GM19193 (cell line): Measurements from ENCODE around the gene TM9SF4.

Experiments
- POLR2A ChIP-seq: IDR thresholded peaks from 4 replicates; pipeline ENCODE4 v1.6.1; 2011; ENCODE audit not compliant: insufficient read depth, insufficient read length; ENCODE audit errors: extremely low read depth

The TM9SF4 gene

DNA sequence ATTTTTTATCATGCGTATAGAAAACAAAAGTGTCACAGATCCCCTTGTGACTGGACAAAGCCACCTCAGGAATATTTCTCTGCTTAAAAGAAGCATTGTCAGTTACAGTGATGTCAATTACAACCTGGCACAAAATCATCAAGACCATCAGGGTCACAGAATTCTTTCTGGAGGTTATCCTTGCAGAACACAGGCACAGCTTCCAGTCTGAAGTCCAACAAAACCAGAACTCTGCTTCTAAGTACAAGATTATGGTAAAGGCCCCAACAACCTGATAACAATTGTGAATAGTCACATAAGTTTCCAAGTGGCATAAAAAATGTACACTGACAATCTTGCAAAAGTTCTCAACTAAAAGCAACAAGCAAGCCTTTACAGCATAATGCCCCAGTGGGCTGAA lies 77.0 kb downstream of the TM9SF4 start:
- TF ChIP-seq POLR2A, result no peak

DNA sequence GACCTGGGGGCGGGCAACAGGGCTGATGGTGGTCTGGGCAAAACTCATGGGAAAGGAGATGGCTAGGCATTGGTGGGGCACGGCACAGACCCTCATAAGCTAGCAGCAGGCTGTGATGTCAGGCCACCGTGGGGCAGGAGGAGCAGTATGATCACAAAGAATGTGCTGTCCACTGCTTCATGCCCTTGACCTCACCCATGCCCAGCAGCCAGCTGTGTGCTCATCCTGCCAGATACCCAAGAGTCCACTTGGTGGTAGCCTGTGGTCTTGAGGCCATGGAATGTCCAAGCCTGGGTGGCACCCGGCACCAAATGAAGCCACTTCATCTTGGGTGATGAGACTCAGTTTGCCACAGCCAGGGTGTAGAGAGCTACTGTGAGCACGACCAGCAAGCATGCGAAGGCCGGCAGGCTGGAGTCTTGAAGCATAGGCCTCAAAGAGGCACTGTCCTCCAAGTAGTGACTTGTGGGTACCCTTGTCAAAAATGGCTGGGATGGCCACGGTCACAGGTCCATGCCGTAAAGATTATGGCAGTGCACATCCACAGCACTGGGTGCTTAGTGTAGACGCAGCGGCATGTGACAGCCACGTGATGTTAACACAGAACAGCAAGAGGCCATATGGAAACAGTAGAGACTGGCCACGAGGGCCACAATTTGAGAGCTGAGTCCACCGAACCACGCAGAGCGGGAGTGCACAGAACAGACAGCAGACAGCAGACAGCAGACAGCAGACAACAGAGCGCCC lies 79.0 kb downstream of the TM9SF4 start:
- TF ChIP-seq POLR2A, result no peak

DNA sequence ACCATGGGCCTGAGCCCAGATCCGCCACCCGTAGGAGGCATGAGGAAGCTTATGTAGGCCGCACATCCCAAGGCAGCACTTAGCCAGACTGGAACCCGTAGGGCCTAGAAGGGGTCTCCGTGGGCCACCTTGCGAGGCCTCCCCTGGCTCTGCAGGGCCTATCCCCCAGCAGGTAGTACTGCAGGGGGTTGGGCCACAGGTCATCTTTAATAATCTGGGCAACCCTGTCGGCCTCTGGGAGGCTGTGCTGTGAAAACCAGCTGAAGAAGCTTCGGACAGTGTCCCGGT lies 79.6 kb downstream of the TM9SF4 start:
- no peak for TF ChIP-seq POLR2A

DNA sequence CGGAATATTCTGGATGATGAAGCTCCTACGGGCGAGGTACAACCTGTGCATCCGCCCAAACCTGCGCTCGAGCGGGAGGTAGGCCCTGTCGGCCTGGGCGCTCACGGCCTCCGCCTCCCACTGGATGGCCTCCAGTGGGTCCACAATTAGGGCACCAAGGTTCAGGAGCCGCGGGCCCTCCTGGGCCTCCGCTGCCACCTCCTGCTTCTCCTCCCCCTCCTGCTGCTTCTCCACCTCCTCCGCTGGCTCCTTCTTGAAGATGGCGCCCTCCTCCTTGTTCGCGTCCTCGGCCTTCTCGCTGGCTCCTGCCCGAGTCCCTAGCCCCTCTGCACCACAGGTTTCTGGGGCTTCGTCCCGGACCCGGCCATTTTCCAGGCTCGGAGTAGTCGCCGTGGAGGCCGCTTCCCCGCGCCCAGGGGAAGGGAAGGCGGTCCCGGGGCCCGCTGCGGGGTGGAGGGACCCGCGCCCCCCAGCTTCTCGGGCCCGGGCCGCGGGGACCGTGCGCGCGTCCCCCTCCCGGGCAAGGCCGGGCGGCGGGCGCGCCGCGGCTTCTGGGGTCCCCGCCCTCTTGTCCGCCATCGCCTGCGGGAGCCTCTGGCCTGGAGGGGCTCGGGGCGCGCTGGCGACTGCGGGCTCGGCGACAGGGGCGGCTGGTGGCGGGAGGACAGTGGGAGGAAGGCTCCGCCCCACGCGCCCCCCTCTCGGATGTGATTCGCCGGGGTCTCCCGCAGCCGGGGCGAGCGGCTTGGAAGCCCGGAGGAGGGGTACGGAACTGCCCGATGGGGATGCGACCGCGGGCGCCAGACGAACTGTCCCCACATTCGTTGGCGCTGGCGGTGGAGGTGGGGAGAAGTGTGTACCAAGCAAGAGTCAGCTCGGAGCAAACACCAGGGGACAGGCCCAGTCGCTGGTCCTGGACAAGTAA lies 80.4 kb downstream of the TM9SF4 start:
- no peak for TF ChIP-seq POLR2A

- TF ChIP-seq POLR2A, result no peak
Measured at GRCh38 chr20:32190616-32191415, 81.3 kb downstream of the TM9SF4 start.

DNA sequence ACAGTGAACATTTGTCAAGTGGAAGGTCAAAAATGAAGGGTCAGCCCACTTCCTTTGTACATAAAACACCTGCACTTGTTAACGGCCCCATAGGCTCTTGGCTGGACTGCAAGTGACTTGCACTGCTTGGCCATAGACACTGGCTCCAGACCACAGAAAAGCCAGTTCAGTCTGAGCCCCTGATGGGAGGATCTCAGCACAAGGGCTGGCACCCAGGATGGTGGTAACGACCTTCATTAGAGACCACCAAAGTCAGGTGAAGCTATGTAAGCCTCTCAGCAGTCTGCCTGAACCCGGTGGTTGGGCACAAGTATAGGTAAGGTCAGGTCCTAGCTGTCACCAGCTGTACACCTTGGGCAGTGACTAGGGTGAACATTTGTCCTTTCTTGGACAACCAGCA lies 81.9 kb downstream of the TM9SF4 start:
- no peak for TF ChIP-seq POLR2A

- no peak for TF ChIP-seq POLR2A
Measured at GRCh38 chr20:32191873-32192272, 82.4 kb downstream of the TM9SF4 start.

GRCh38 chr20:32192698-32193097 lies 83.2 kb downstream of the TM9SF4 start:
- no peak for TF ChIP-seq POLR2A

GRCh38 chr20:32193996-32194395 lies 84.5 kb downstream of the TM9SF4 start:
- TF ChIP-seq POLR2A, result no peak

DNA sequence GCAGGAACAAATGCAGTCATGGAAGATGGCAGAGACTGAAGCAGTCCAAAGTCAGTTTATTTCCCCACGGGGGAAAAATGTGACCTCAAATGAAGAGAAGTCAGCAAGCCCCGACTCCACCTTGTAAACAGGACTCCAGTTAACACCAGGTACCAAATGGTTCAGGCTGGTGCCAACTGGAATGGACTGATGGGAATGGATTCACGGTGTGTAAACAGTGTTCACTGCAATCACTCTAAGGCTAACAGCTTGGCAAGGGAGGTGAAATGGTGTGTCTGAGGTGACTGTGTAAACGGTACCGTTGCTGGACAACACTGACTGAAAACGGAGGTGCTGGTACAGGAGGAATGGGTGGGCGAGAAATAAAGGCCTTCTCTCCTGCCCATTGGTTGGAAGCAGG lies 86.1 kb downstream of the TM9SF4 start:
- no peak for TF ChIP-seq POLR2A

DNA sequence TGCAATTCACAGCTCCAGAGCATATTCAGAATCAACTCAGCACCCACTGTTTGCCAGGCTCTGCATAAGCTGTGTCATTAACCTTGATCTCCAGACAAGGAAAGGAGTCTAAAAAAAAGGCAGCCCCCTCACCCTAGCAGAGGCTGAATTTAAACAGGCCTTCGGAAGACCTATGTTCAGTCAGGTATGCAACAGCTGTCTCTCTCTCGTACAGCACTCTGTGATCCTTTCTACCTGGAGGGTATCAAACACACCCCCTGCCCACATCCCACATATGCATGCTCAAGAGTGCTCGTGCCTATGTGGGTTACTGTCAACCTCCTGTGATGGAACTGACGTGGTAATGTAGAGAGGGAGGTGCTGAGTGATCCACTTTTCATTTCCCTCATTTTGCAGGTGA lies 89.5 kb downstream of the TM9SF4 start:
- no peak for TF ChIP-seq POLR2A

DNA sequence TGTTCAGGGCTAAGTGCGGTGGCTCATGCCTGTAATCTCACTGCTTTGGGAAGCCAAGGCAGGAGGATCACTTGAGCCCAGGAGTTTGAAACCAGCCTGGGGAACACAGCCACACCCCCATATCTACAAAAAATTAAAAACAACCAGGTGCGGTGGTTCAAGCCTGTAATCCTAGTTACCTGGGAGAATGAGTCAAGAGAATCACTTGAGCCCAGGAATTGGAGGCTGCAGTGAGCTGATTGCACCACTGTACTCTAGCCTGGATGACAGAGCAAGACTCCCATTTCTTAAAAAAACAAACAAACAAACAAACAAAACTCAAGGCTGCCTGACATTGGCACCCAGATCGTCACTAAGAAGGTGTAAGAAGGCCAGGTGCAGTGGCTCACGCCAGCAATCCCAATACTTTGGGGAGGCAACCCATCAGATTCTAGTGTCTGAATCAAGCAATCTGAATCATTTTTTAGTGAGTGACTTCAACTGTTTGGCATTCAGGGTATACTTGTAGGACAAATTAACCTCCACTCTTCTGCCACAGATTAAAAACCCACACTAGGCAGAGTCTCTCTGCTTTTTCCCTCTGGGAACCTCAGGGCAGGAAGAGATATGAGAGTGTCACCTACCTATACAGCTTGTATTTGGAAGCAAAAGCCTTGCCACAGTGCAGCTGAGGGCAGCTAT lies 91.9 kb downstream of the TM9SF4 start:
- no peak for TF ChIP-seq POLR2A

GRCh38 chr20:32201977-32202363 lies 92.5 kb downstream of the TM9SF4 start:
- TF ChIP-seq POLR2A, result no peak

- TF ChIP-seq POLR2A, result no peak
Measured at GRCh38 chr20:32203356-32204204, 94.1 kb downstream of the TM9SF4 start.

DNA sequence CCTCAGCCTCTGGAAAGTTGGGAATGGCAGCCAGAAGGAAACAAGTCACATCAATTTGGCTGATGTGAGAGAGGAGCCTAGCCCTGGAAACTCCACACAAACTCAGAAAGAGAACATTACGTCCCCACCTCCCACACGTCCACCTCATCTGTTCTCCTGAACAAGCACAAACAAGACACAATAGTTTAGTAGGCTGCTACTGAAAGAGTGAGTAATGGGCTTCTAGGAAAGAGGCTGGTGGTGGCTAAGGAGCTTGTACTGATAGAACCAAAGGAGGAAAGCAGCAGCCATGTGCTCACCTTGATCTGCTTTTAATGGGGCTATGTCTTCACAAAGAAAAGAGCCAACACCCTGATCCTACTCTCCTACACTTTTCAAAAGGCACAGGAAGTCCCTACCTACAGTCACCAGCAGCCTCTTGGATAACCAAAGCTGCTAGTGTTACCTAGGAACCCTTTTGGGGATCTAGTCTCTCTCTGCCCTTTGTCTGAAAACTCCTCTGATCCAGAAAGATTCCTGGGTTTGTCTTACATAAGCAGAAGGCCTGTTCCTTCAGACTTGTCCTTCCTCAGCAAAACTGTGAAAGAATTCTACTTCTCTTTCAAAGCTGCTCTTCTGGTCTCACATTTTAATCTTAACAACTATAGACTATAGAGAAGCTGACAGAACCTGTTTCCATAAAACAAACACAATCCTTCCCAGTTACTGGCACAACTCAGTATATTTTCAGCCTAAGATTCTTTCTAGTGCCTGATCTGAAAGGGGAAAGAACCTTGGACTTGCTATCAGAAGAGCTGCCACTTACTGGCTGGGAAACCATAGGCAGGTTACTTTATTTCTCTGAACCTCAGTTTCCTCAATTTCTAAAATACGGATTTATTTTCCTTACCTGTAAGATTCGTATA lies 94.9 kb downstream of the TM9SF4 start:
- no peak for TF ChIP-seq POLR2A
